ENCODE data around the gene CNGB1. TPM values are rescaled to one million over a fixed set of nuclear protein-coding genes. Genes with fewer than 3 reads are reported as not detected.
"Not testable (repeated sequence)": the region's sequence is repeated elsewhere in the genome, so short reads cannot be mapped to it uniquely, and the experiment has no call there.

Gene CNGB1
- total RNA-seq, 4 donors from 2014 or later: 0.13 TPM; not detected in 3

GRCh38 chr16:57837305-57838125, 133.4 kb downstream of the CNGB1 start:
- DNase-seq: no peak
- no peak overlapping the region for H3K4me3 ChIP-seq (replicated peaks in 1 of 3)
- no peaks in the 10 kb centered on the region for H3K9me3 ChIP-seq
- intact Hi-C loops (cut with DNase I): no loop called here
- WGBS, 2 donors: 80 to 81% methylated on average over 10 of the region's 10 CpGs
- peaks cover 5 to 9% of the 10 kb centered on the region in 2 donors for H3K4me1 ChIP-seq
- no peaks in the 10 kb centered on the region for H3K36me3 ChIP-seq
- TF ChIP-seq CTCF (IDR thresholded peaks at IDR 0.05) (no peak), POLR2A (IDR thresholded peaks at IDR 0.05) (no peak)
- no peaks in the 10 kb centered on the region for H3K27me3 ChIP-seq
- no peak overlapping the region for H3K27ac ChIP-seq

- H3K27ac ChIP-seq; DNase-seq; H3K9me3 ChIP-seq; H3K27me3 ChIP-seq; intact Hi-C loops (cut with DNase I); H3K4me1 ChIP-seq; H3K36me3 ChIP-seq; H3K4me3 ChIP-seq (replicated peaks in 1 of 3): not testable (repeated sequence)
- WGBS, 2 donors: 89 to 97% methylated on average over 4 of the region's 4 CpGs
Observed at GRCh38 chr16:57835439-57835838, 135.5 kb downstream of the CNGB1 start.

DNA sequence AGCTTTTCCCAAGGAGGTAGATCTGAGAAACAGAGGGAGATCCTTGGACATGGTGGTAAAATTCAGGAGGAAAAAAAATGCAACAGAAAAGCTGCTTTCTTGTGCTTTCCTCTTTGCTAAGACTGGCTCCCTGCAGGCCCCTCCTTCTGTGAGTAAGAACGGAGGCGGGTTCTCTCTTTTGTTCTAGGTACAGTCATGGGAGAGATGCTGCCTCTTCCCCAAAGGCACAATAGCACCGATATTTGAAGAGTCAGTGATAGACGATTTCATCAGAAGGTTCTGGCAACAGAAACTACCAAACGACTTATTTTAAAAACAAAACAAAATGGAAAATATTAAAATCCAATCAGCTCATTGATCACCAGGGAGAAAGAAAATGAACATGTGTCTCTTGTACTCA, 136.0 kb downstream of the CNGB1 start:
- intact Hi-C loops (cut with DNase I): no loop called here
- H3K36me3 ChIP-seq: no peaks in the 10 kb centered on the region
- H3K9me3 ChIP-seq: no peaks in the 10 kb centered on the region
- no peak overlapping the region for H3K4me3 ChIP-seq (replicated peaks in 1 of 3)
- H3K27me3 ChIP-seq: no peaks in the 10 kb centered on the region
- no peak overlapping the region for H3K27ac ChIP-seq
- 72 to 74% methylated on average over 5 of the region's 5 CpGs for WGBS, 2 donors
- DNase-seq: no peak
- H3K4me1 ChIP-seq: peaks cover 6 to 9% of the 10 kb centered on the region in 2 donors
- TF ChIP-seq CTCF (IDR thresholded peaks at IDR 0.05) (no peak), POLR2A (IDR thresholded peaks at IDR 0.05) (no peak)

Other genes with a start within 250 kb of the CNGB1 start
- gene KATNB1, start 235.4 kb downstream of the CNGB1 start, total RNA-seq: 10 to 100 TPM; 11.4 to 27.6 (median 26.1) TPM
- 100 to 1,000 TPM in 3 of 4 donors, 10 to 100 TPM in 1; 88.8 to 153 (median 132) TPM for gene KIFC3, start 168.6 kb downstream of the CNGB1 start, total RNA-seq
- gene ZNF319, start 29.5 kb upstream of the CNGB1 start, total RNA-seq: 10 to 100 TPM; 12.1 to 24.0 (median 18.7) TPM
- 10 to 100 TPM; 31.4 to 79.0 (median 60.0) TPM for gene USB1, start 30.3 kb upstream of the CNGB1 start, total RNA-seq
- gene MMP15, start 54.6 kb upstream of the CNGB1 start, total RNA-seq: 100 to 1,000 TPM in 1 of 4 donors, 10 to 100 TPM in 3; 36.5 to 105 (median 80.5) TPM
- gene CFAP20, start 158.3 kb upstream of the CNGB1 start, total RNA-seq: 10 to 100 TPM; 34.8 to 90.2 (median 57.7) TPM
- gene CSNK2A2, start 227.0 kb upstream of the CNGB1 start, total RNA-seq: 10 to 100 TPM; 26.0 to 41.0 (median 33.9) TPM